OCI-LY7 (cell line): Measurements from ENCODE around the gene MGMT. TPM values are rescaled to one million over a fixed set of nuclear protein-coding genes. Genes with fewer than 3 reads are reported as not detected.

Experiments used
- BruUV-seq: library from RNA; stranded (reverse); fragments of 400-500 nt; replicated peaks from 2 replicates; lab custom pipeline; 2021; lab: Mats Ljungman, UMichigan
- CTCF ChIA-PET: fragments of 300-600 bp; sonication (Branson Sonifier 250); formaldehyde crosslinking; loops from one replicate; lab custom pipeline; 2022; ENCODE audit warnings: antibody characterized with exemption; ENCODE audit not compliant: unreplicated experiment; lab: Charles Lee
- POLR2A ChIA-PET: fragments of 300-600 bp; sonication (Branson Sonifier 250); formaldehyde crosslinking; loops from one replicate; lab custom pipeline; 2022; ENCODE audit warnings: antibody characterized with exemption; lab: Charles Lee
- DNase-seq: peaks from one replicate; pipeline ENCODE4 v3.0.0-alpha.2; 2015; ENCODE audit warnings: low spot score
- H2AFZ ChIP-seq: fragments of 200-600 bp; sonication (generic), shearing (Covaris generic); 2 replicates; pipeline ENCODE4 v1.6.1; 2014; ENCODE audit warnings: mild to moderate bottlenecking, antibody characterized with exemption, low read length, moderate library complexity
- H3K27ac ChIP-seq: fragments of 200-600 bp; sonication (generic); 2 replicates; pipeline ENCODE4 v1.5.1; 2014; ENCODE audit warnings: mixed run types, low read depth, mild to moderate bottlenecking, moderate library complexity, low read length, inconsistent platforms; ENCODE audit not compliant: poor library complexity, severe bottlenecking
- H3K36me3 ChIP-seq: fragments of 200-600 bp; sonication (generic); 2 replicates; pipeline ENCODE4 v1.6.1; 2014; ENCODE audit warnings: mild to moderate bottlenecking, antibody characterized with exemption, low read length, moderate library complexity, mixed read lengths; ENCODE audit not compliant: insufficient read depth
- H3K4me1 ChIP-seq: fragments of 200-600 bp; sonication (generic); 2 replicates; pipeline ENCODE4 v1.5.1; 2014; ENCODE audit warnings: mild to moderate bottlenecking, low read length; ENCODE audit not compliant: insufficient read depth, poor library complexity, severe bottlenecking
- H3K4me2 ChIP-seq: fragments of 200-600 bp; sonication (generic); 2 replicates; pipeline ENCODE4 v1.6.1; 2014; ENCODE audit warnings: mild to moderate bottlenecking, low read length
- H3K4me3 ChIP-seq: fragments of 200-600 bp; sonication (generic); 2 replicates; pipeline ENCODE4 v1.5.1; 2014; ENCODE audit warnings: mild to moderate bottlenecking, low read depth, low read length; ENCODE audit not compliant: poor library complexity, severe bottlenecking
- H3K79me2 ChIP-seq: fragments of 200-600 bp; sonication (generic); 2 replicates; pipeline ENCODE4 v1.6.1; 2016; ENCODE audit warnings: low read depth, mild to moderate bottlenecking, low read length, moderate library complexity, mixed read lengths; ENCODE audit not compliant: insufficient read depth
- H3K9me2 ChIP-seq: fragments of 200-600 bp; sonication (generic); 2 replicates; pipeline ENCODE4 v1.6.1; 2016; ENCODE audit warnings: mild to moderate bottlenecking, low read length, mixed read lengths; ENCODE audit not compliant: insufficient read depth
- H3K9me3 ChIP-seq: fragments of 200-600 bp; sonication (generic); 2 replicates; pipeline ENCODE4 v1.6.1; 2014; ENCODE audit warnings: mild to moderate bottlenecking, mixed run types, low read length, mixed read lengths
- H4K20me1 ChIP-seq: fragments of 200-600 bp; sonication (generic); 2 replicates; pipeline ENCODE4 v1.6.1; 2014; ENCODE audit warnings: mild to moderate bottlenecking, antibody characterized with exemption, low read length, moderate library complexity, mixed read lengths; ENCODE audit not compliant: insufficient read depth
- CTCF ChIP-seq: fragments of 200-600 bp; sonication (generic); conservative IDR thresholded peaks from 2 replicates; pipeline ENCODE4 v1.5.1; 2014; ENCODE audit warnings: mild to moderate bottlenecking, antibody characterized with exemption, low read length, moderate library complexity, mixed read lengths
- EZH2phosphoT487 ChIP-seq: fragments of 200-600 bp; sonication (generic); IDR thresholded peaks from 2 replicates; pipeline ENCODE4 v1.6.1; 2018; ENCODE audit warnings: low read depth, borderline replicate concordance, mild to moderate bottlenecking, mixed run types, antibody characterized with exemption, low read length, moderate library complexity, mixed read lengths
- intact Hi-C: fragments of 100-400 bp; cut with micrococcal nuclease; formaldehyde crosslinking; loops from one replicate; pipeline ENCODE4 v1.10.0; 2022; ENCODE audit not compliant: unreplicated experiment
- total RNA-seq, 2 experiments: library from RNA; depleted of rRNA in 1 of 2; stranded (reverse); fragments of >200 nt in 1 of 2; shearing (Covaris generic) in 1 of 2; gene quantifications; 2 replicates each; pipeline ENCODE4 v1.2.3, GENCODE V29; 2014 to 2022

MGMT gene
- total RNA-seq, 2 experiments from 2014 or later, result 19.7 to 25.0 TPM

GRCh38 chr10:129719889-129720590 is 253.0 kb downstream of the MGMT start:
- no peaks in the 10 kb centered on the region for H3K9me3 ChIP-seq
- CTCF ChIA-PET, result no interaction called here
- H2AFZ ChIP-seq, result no peak overlapping the region
- no peak overlapping the region for H3K27ac ChIP-seq
- BruUV-seq, result no TSS peak
- TF ChIP-seq CTCF (no peak), EZH2phosphoT487 (no peak)
- no peaks in the 10 kb centered on the region for H3K9me2 ChIP-seq
- POLR2A ChIA-PET, result interaction anchor here (0.7 kb wide), 1 partner anchor 594 kb away, joined by 3 read pairs; no protein-coding TSS in a partner anchor
- H3K36me3 ChIP-seq, result no peaks in the 10 kb centered on the region
- H3K4me2 ChIP-seq, result no peak overlapping the region
- H4K20me1 ChIP-seq, result no peaks in the 10 kb centered on the region
- intact Hi-C loops, result no loop called here
- no peak overlapping the region for H3K4me3 ChIP-seq
- no peak for DNase-seq
- H3K79me2 ChIP-seq, result no peaks in the 10 kb centered on the region
- no peaks in the 10 kb centered on the region for H3K4me1 ChIP-seq

- no peaks in the 10 kb centered on the region for H3K9me3 ChIP-seq
- no peaks in the 10 kb centered on the region for H3K9me2 ChIP-seq
- H4K20me1 ChIP-seq, result no peaks in the 10 kb centered on the region
- CTCF ChIA-PET, result no interaction called here
- intact Hi-C loops, result no loop called here
- H3K4me3 ChIP-seq, result no peak overlapping the region
- TF ChIP-seq EZH2phosphoT487, result no peak
- TF ChIP-seq CTCF, result no peak
- no peak overlapping the region for H3K4me2 ChIP-seq
- no TSS peak for BruUV-seq
- POLR2A ChIA-PET, result no interaction called here
- no peak overlapping the region for H3K27ac ChIP-seq
- no peaks in the 10 kb centered on the region for H3K4me1 ChIP-seq
- H2AFZ ChIP-seq, result no peak overlapping the region
- no peak for DNase-seq
- H3K36me3 ChIP-seq, result no peaks in the 10 kb centered on the region
- no peaks in the 10 kb centered on the region for H3K79me2 ChIP-seq
Measured at GRCh38 chr10:129725011-129725410, 258.0 kb downstream of the MGMT start.

- Histone ChIP-seq H3K4me2 (no peak overlapping the region), H3K79me2 (no peaks in the 10 kb centered on the region), H3K27ac (no peak overlapping the region), H3K36me3 (no peaks in the 10 kb centered on the region), H2AFZ (no peak overlapping the region), H4K20me1 (no peaks in the 10 kb centered on the region), H3K9me2 (no peaks in the 10 kb centered on the region), H3K4me3 (no peak overlapping the region), H3K4me1 (no peaks in the 10 kb centered on the region), H3K9me3 (no peaks in the 10 kb centered on the region)
- no peak for DNase-seq
- no TSS peak for BruUV-seq
- ChIA-PET POLR2A (interaction anchor here (0.6 kb wide), 1 partner anchor 451 kb away, joined by 5 read pairs; no protein-coding TSS in a partner anchor), CTCF (no interaction called here)
- intact Hi-C loops, result no loop called here
- no peak for TF ChIP-seq CTCF
- no peak for TF ChIP-seq EZH2phosphoT487
Measured at GRCh38 chr10:129725482-129725881, 258.4 kb downstream of the MGMT start.
